HG02870 (cell line): ENCODE data around the gene AGER.

Experiments
- ATAC-seq: cut with Tn5 transposase; IDR thresholded peaks from one replicate; pipeline ENCODE4 v1.9.1; 2021; ENCODE audit warnings: mild to moderate bottlenecking, moderate library complexity; ENCODE audit not compliant: unreplicated experiment

Gene AGER

GRCh38 chr6:32173051-32173727 lies 10.9 kb downstream of the AGER start:
- no peak for ATAC-seq

GRCh38 chr6:32171234-32171633 lies 12.8 kb downstream of the AGER start:
- ATAC-seq: no peak

GRCh38 chr6:32170294-32170693 lies 13.8 kb downstream of the AGER start:
- no peak for ATAC-seq

GRCh38 chr6:32168807-32169591 lies 15.1 kb downstream of the AGER start:
- ATAC-seq: no peak

- ATAC-seq: no peak
Observed at GRCh38 chr6:32168350-32168749, 15.7 kb downstream of the AGER start.

GRCh38 chr6:32167761-32168262 lies 16.2 kb downstream of the AGER start:
- ATAC-seq: no peak

GRCh38 chr6:32167154-32167760 lies 16.8 kb downstream of the AGER start:
- ATAC-seq: no peak

GRCh38 chr6:32166411-32167061 lies 17.5 kb downstream of the AGER start:
- ATAC-seq: no peak

- no peak for ATAC-seq
Observed at GRCh38 chr6:32164295-32164694, 19.8 kb downstream of the AGER start, which contains the start of gene EGFL8. EGFL8 (plus strand) TSS chr6:32164595; CDS start chr6:32166166, 1,571 bp downstream.

- ATAC-seq: no peak
Observed at GRCh38 chr6:32163559-32164258, 20.3 kb downstream of the AGER start.

- ATAC-seq: no peak
Observed at GRCh38 chr6:32158052-32158451, 26.0 kb downstream of the AGER start.

- ATAC-seq: no peak
Observed at GRCh38 chr6:32156891-32157290, 27.2 kb downstream of the AGER start.

- no peak for ATAC-seq
Observed at GRCh38 chr6:32154514-32155161, 29.4 kb downstream of the AGER start.

- no peak for ATAC-seq
Observed at GRCh38 chr6:32153564-32154513, 30.2 kb downstream of the AGER start, which contains the start of gene PPT2. PPT2 (plus strand) TSS chr6:32154141; CDS start chr6:32154595, 454 bp downstream.

GRCh38 chr6:32152769-32153563 lies 31.1 kb downstream of the AGER start:
- no peak for ATAC-seq

GRCh38 chr6:32151863-32152768 lies 31.9 kb downstream of the AGER start, which contains the start of gene PRRT1:
PRRT1 (minus strand) TSS chr6:32151939; CDS start chr6:32151827, 112 bp downstream.
- ATAC-seq: no peak
